ENCODE results near the gene RUFY3.

- no peak for TF ChIP-seq EZH2 (IDR thresholded peaks at IDR 0.05)
- TF ChIP-seq EZH2phosphoT487 (IDR thresholded peaks at IDR 0.05) = no peak
- TF ChIP-seq CTCF (IDR thresholded peaks at IDR 0.05) = no peak
These were observed 117.2 kb downstream of the RUFY3 start for GRCh38 chr4:70838666-70839588.
